NCI-H510A (cell line): Measurements from ENCODE around the gene ZNRD2.

Experiments
- DNase-seq: peaks from one replicate; lab custom pipeline; 2025; lab: John Stamatoyannopoulos, UW

ZNRD2 gene

GRCh38 chr11:65610404-65610803 lies 40.1 kb downstream of the ZNRD2 start:
- DNase-seq: no peak

- DNase-seq: no peak
These were observed 40.9 kb downstream of the ZNRD2 start for GRCh38 chr11:65611028-65611757.

- no peak for DNase-seq
These were observed 41.7 kb downstream of the ZNRD2 start for GRCh38 chr11:65611758-65612603.

GRCh38 chr11:65612691-65613090 lies 42.4 kb downstream of the ZNRD2 start:
- no peak for DNase-seq

GRCh38 chr11:65613091-65613928 lies 43.0 kb downstream of the ZNRD2 start:
- no peak for DNase-seq

GRCh38 chr11:65615229-65615949 lies 45.1 kb downstream of the ZNRD2 start, which contains the start of gene PCNX3:
Gene PCNX3, plus strand, starts transcription at chr11:65615776. Its CDS starts 536 bp downstream, at chr11:65616312.
- peak; percentile 100 for DNase-seq

GRCh38 chr11:65615950-65616574 lies 45.8 kb downstream of the ZNRD2 start:
- DNase-seq: peak; percentile 57

- no peak for DNase-seq
These were observed 46.3 kb downstream of the ZNRD2 start for GRCh38 chr11:65616575-65617001.

GRCh38 chr11:65617136-65617850 lies 47.0 kb downstream of the ZNRD2 start:
- no peak for DNase-seq

- no peak for DNase-seq
These were observed 47.9 kb downstream of the ZNRD2 start for GRCh38 chr11:65617990-65618751.

GRCh38 chr11:65618763-65619162 lies 48.5 kb downstream of the ZNRD2 start:
- no peak for DNase-seq

GRCh38 chr11:65619281-65619928 lies 49.1 kb downstream of the ZNRD2 start:
- no peak for DNase-seq

GRCh38 chr11:65620666-65621065 lies 50.4 kb downstream of the ZNRD2 start:
- DNase-seq: no peak

- DNase-seq: no peak
These were observed 51.2 kb downstream of the ZNRD2 start for GRCh38 chr11:65621460-65621859.
